Measurements from ENCODE around the gene SOX5. TPM values are rescaled to one million over a fixed set of nuclear protein-coding genes. Genes with fewer than 3 reads are reported as not detected.

Gene SOX5
- total RNA-seq, 1 donor from 2014 or later: 11.1 TPM

- Mint-ChIP-seq H3K27ac (ENCODE audit: unreplicated experiment) (no peak overlapping the region), H3K27me3 (ENCODE audit: low read depth) (no peaks in the 10 kb centered on the region), H3K4me3 (ENCODE audit: unreplicated experiment) (no peak overlapping the region), H3K36me3 (ENCODE audit: low read depth) (peaks cover 5% of the 10 kb centered on the region), H3K9me3 (ENCODE audit: low read depth) (peaks cover 3% of the 10 kb centered on the region), H3K4me1 (ENCODE audit: low read depth) (no peaks in the 10 kb centered on the region)
- TF ChIP-seq CTCF (IDR thresholded peaks at IDR 0.05): no peak
- DNase-seq (ENCODE audit: low spot score): no peak
Observed at GRCh38 chr12:23617749-23618148, 331.7 kb downstream of the SOX5 start.

GRCh38 chr12:23614280-23614679 lies 335.2 kb downstream of the SOX5 start:
- Mint-ChIP-seq H3K4me1 (ENCODE audit: low read depth) (no peaks in the 10 kb centered on the region), H3K27me3 (ENCODE audit: low read depth) (no peaks in the 10 kb centered on the region), H3K9me3 (ENCODE audit: low read depth) (peaks cover 3% of the 10 kb centered on the region), H3K36me3 (ENCODE audit: low read depth) (peaks cover 3% of the 10 kb centered on the region), H3K4me3 (ENCODE audit: unreplicated experiment) (no peak overlapping the region), H3K27ac (ENCODE audit: unreplicated experiment) (no peak overlapping the region)
- no peak for TF ChIP-seq CTCF (IDR thresholded peaks at IDR 0.05)
- DNase-seq (ENCODE audit: low spot score): no peak

GRCh38 chr12:23611320-23611719 lies 338.1 kb downstream of the SOX5 start:
- TF ChIP-seq CTCF (IDR thresholded peaks at IDR 0.05): no peak
- Mint-ChIP-seq H3K27me3 (ENCODE audit: low read depth) (no peaks in the 10 kb centered on the region), H3K9me3 (ENCODE audit: low read depth) (peaks cover 3% of the 10 kb centered on the region), H3K4me1 (ENCODE audit: low read depth) (no peaks in the 10 kb centered on the region), H3K36me3 (ENCODE audit: low read depth) (peaks cover 1% of the 10 kb centered on the region), H3K4me3 (ENCODE audit: unreplicated experiment) (no peak overlapping the region), H3K27ac (ENCODE audit: unreplicated experiment) (no peak overlapping the region)
- DNase-seq (ENCODE audit: low spot score): no peak

- TF ChIP-seq CTCF (IDR thresholded peaks at IDR 0.05): no peak
- H3K4me1 Mint-ChIP-seq (ENCODE audit: low read depth): no peaks in the 10 kb centered on the region
- peaks cover 38% of the 10 kb centered on the region for H3K9me3 Mint-ChIP-seq (ENCODE audit: low read depth)
- H3K27ac Mint-ChIP-seq (ENCODE audit: unreplicated experiment): no peak overlapping the region
- no peak for DNase-seq (ENCODE audit: low spot score)
- no peak overlapping the region for H3K4me3 Mint-ChIP-seq (ENCODE audit: unreplicated experiment)
- H3K27me3 Mint-ChIP-seq (ENCODE audit: low read depth): no peaks in the 10 kb centered on the region
- H3K36me3 Mint-ChIP-seq (ENCODE audit: low read depth): peaks cover 19% of the 10 kb centered on the region
Observed at GRCh38 chr12:23600919-23601318, 348.6 kb downstream of the SOX5 start.

GRCh38 chr12:23596568-23596967 lies 352.9 kb downstream of the SOX5 start:
- DNase-seq (ENCODE audit: low spot score): no peak

More at GRCh38 chr12:23596568-23596967, 352.9 kb downstream of the SOX5 start:
- Mint-ChIP-seq H3K27ac (ENCODE audit: unreplicated experiment) (no peak overlapping the region), H3K4me1 (ENCODE audit: low read depth) (peaks cover 9% of the 10 kb centered on the region), H3K27me3 (ENCODE audit: low read depth) (no peaks in the 10 kb centered on the region), H3K4me3 (ENCODE audit: unreplicated experiment) (no peak overlapping the region), H3K9me3 (ENCODE audit: low read depth) (peaks cover 21% of the 10 kb centered on the region), H3K36me3 (ENCODE audit: low read depth) (peaks cover 11% of the 10 kb centered on the region)
- no peak for TF ChIP-seq CTCF (IDR thresholded peaks at IDR 0.05)

All from chondrocyte (in vitro differentiated cells).